Dermis microvascular lymphatic vessel endothelial cell (primary cell): Measurements from ENCODE around the gene UQCRC1. TPM values are rescaled to one million over a fixed set of nuclear protein-coding genes. Genes with fewer than 3 reads are reported as not detected.

Experiments used
- DNase-seq, 2 donors: peaks; one replicate each; pipeline versions ENCODE4 v3.0.0 to v3.0.0-alpha.2; 2010; ENCODE audit warnings: low read depth in 2 of 2
- total RNA-seq: library from RNA; depleted of rRNA; stranded (reverse); fragments of >200 nt; gene quantifications from 2 replicates; pipeline ENCODE4 v1.2.1, GENCODE V29; 2014

The UQCRC1 gene
- total RNA-seq: 311 and 325 TPM in 2 replicates

DNA sequence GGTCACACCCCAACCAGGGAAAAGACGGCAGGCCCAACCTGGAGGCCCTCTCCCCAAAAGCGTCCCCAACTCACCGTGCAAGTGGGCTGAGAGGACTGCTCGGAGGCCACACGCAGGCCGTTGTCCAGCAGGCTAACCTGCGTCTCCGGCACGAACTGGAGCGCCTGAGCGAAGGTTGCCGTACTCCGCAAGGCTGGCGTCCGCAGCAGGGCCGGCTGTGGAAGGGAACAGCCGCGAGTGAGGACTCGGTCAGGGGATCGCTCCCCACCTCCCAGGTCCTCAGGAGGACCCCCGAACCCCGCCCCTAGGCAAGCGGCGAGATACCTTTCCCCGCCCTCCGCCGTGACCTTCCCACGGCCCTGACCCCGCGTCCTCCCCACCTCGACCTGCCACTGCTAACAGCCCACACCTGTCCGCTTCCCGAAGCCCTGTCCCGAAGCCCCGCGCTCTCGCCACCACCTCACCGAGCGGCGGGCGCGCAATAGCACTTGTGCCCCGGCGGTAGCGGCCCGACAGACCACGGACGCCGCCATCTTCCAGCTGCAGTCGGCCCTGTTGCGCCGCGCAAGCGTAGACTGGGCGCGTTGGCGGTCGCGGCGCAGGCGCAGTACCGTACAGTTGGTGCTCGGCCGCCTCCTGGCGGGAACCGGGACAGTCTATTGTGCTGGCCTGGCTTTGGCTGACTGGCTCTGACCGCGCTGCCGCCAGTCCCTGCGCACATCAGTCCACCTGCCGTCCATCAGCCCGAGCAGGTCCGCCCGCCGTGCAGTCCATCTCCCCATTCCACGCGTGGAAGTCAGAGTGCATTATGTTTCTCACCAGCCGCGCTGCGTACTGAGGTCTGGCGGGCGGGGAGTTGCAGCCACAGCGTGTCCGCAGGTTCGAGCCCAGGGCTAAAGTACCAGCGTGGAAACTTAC is at the start of gene UQCRC1:
Gene UQCRC1 (minus strand): TSS at position 559 of the 918 bp plus-strand sequence. CDS start 26 bp downstream, at position 533.
- DNase-seq: peak; percentile 89 to 94

DNA sequence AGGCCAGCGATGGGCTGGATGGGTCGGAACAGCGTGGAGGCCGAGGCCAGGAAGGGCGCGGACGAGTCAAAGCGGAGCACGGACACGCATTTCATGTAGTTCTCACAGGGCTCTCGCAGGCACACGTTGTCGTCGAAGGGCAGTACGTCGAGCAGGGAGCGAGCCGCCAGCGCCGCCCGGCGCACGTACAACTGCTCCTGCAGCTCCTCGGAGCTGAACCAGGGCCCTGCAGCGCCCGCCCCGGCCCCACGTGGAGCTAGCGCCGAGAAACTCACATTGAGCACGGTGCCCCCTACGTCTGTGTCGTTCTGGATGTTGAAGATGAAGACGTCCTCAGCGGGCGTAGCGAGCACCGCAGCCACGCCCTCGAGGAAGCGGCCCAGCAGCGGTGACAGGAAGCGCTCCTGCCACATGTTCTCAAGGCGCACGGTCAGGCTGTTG is 47.4 kb upstream of the UQCRC1 start:
- DNase-seq: no peak

DNA sequence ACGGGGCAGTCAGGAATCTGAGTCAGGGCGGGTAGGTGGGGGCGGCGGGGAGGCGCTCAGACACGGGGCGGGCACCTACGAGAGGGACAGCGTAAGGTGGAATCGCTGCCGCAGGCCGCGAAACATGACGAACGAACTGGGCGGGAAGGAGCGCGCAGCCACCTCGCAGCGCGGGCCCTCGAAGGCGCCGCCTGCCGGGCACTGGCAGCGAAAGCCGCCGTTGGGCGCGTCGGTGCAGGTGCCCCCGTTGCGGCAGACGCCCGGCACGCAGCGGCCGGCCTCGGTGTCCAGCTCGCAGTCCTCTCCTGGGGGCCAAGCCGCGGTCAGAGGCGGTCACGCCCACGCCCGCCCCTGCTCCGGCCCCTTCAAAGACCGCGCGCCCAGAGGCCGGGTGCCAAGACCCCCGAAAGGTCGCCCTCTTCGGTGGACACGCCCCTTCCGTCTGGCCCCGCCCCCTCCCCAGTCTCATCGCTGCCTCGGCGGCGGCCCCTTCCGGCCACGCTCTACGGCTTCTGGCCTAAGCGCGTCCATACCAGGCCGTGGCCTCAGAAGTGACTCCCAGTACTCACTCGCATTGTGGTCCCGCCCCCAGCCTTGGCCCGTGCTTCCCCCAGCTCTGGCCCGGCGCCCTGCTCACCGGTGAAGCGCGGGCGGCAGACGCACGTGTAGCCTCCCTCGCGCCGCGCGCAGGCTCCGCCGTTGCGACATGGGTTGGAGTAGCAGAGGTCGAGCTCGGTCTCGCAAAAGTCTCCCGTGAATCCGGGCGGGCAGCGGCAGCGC is 46.8 kb upstream of the UQCRC1 start:
- DNase-seq: peak; percentile 40 to 80

DNA sequence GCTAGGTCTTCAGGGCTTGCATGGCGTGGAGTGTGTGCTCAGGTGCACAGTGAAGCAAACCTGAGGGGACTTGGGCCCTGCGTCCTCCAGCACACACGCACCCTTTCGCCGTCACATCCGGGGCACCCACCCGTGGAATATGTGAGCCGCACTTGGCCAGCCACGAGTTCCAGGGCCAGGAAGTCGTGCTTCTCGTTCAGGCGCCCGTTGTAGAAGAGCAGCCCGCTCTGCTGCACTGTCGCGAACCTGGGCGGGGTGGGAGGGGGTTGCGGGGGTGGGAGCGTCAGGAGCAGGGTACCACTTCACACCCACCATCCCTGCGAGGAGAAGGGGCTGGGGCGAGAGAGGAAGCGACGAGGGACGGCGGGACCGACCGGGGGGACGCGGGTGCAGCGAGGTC is 46.2 kb upstream of the UQCRC1 start:
- no peak for DNase-seq

DNA sequence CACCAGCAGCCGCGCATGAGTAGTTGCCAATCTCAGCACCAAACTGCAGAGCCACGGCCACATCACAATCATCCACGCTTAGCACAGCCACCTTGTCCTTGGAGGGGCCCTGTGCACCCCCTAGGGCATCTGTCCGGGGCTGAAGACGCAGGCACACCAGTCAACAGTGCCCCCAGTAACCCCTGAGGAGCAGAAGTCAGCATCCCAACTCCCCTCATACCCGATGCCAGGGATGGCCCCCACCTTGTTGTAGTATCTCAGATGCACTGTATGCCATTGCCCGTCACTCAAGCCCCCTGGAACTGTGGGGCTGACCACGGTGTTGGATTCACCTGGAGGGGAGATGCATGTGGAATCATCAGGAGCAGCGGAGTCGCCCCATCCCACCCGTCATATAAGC is 45.6 kb upstream of the UQCRC1 start:
- no peak for DNase-seq

DNA sequence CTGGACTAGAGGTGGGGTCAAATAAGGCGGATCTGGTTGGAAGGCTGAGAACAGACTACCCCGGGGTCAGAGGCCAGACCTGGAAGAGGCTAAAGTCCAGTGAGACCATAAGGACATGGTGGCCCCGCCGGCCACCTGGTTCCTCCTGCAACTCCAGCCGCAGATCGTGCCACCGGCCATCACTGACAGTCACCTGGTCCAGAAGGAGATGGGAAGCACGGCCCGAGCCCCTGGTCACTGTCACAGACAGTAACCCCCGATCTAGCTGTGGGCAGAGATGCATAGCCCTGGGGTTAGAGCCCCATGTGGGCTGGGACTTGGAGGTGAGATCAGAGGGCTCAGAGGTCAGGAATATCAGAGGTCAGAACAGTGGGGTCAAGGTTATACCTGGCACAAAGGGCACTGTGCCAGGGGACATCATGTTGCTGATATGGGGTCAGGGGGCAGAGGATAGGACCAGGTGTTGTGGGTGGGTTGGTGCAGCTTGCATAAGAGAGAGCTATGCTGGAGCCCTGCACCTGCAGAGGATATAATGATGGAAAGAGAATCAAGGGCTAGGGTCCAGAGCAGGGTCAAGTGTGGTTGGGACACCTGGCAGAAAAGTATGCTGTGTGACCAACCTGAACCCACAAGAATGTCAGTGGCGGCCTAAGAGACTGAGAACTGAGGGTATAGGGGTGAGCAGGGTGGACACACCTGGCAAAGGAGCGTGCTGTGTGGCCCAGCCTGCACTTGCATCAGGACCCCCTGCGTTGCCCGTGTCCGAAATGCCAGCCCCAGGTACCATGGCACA is 43.7 kb upstream of the UQCRC1 start:
- no peak for DNase-seq

DNA sequence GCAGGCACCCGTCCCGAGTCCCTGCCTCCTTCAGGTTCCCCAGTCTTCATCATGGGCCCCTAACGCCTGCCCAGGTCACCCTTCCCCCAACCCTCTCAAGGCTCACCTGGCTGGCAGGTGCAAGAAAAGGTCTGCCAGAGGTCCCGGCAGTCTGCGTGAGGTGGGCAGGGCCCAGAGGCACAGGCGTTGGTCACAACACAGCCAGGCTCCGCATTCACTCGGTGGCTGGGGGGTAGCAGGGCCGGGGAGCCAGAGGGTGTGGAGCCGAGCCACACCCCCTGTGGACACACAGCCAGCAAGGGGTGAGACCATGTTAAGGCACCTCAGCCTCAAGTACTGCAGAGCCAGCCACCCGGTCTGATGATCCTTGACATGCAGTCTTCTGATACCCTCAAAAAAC is 42.3 kb upstream of the UQCRC1 start:
- DNase-seq: no peak

DNA sequence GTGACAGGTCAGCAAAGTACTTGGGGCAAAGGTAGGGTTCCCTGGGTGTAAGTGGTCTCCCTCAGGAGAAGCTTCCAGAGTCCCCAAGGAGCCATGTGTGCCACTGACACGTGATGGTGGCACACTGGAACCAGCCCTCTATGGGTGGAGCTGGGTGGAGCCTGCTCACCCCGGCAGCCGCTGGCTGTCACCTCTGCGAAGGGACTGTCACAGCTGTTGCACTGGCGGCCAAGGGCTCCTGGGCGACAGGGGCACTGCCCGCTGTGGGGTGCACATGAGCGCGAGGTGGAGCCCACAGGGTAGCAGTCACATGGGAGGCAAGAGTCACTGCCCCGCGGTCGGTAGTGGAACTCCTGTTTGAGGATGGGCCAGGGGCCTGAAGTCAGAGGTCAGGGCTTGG is 41.3 kb upstream of the UQCRC1 start:
- DNase-seq: no peak

DNA sequence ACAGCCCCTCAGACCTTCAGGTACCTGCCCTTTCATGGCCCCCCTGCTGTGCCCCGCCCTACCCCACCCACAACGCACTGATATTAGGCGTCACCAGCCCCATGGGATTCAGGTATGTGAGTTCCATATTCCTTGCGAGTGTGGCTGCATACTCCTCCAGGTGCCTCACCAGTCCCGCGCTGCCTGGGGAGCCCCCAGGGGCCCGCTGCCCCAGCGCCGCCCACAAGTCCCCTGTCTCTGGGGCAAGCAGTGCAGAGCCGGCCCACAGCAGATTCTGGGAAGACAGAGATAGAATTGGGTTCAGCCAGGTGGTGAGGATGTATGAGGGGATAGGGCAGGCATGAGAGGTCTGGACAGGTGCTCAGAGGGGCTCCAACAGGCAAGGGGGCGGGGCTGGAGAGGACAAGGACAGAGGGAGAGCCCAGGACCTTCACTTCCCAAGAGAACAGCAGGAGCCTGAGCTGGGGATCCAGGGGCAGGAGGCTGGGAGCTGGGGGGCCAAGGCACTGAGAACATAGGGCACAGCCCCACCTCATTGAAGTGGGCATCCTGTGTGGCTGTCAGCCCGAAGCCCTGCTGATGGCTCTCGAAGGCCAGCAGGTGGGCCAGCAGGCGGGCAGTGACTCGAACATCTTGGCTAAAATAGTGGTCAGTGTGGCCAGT is 38.9 kb upstream of the UQCRC1 start:
- DNase-seq: no peak

DNA sequence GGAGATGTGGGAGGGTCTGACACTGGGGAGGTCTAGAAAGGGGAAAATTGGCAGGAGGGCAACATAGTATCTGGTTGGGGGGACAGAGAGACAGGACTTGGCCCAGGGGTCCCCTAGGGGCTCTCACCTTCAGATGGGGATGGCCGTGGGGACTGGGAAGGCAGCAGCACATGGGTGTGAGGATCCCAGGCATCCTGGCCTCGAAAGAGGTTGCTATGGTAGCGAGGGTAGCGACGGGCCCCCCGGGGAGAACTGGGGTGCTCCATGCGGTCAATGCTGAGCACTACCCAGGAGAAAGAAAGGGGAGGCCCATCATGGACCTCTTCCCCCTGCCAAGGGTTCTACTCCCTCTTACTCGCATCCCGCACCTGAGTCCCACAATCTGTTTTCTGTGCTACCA is 38.3 kb upstream of the UQCRC1 start:
- DNase-seq: no peak

DNA sequence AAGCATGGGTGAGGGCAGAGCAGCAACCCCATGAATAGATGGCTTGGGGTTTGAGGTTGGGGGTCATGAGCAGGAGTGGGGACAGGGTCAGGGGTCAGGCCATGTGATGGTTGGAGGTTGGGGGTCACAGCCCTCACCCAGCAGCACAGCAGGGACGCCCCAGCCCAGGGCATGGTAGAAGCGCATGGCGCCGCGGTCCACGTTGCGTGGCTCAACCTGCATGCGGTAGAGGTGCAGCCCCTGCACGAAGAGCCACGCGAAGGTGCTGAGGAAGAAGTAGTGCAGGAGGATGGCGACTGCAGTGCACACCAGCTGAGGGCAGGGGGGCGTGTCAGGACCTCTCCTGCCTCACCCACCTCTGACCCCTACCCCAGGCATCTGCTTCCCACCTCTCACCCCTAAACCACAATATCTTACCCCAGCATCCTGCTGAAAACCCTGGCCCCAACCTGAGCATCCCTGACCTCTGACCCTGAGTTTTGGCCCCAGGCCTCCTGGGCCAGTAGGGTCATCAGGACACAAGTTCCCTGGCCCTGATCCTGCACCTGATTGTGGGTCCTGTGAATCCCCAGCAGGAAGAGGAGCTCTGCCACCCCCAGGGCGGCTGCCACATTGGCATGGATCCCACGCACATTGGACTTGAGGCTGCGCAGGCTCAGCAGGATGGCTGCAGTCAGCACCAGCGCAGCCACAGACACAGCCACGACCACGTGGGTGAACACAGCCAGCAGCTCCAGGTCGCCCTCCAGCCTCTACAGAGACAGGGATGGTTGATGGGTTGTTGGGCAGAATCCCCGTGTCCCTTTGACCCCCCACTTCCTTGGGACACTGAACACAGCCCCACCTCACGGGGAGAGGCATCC is 35.7 kb upstream of the UQCRC1 start:
- no peak for DNase-seq

DNA sequence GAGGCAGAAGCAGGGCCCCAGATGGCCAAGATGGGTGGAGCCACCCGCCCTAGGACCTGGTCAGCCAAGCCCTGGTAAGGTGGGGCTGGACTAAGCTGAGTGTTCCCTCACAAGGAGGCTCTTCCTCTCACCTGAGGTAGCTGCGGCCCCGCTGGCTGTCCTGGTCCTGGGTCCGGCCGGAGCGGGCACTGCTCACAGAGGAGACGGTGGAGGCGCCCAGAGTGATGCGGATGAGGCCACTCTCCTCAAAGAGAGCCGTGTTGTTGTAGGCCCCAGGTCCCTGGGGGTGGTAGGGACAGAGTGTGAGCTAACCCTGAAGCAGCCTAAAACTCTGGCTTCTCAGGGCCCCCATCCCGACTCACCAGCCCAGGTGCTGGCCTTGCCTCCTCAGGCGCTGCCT is 33.2 kb upstream of the UQCRC1 start:
- no peak for DNase-seq

DNA sequence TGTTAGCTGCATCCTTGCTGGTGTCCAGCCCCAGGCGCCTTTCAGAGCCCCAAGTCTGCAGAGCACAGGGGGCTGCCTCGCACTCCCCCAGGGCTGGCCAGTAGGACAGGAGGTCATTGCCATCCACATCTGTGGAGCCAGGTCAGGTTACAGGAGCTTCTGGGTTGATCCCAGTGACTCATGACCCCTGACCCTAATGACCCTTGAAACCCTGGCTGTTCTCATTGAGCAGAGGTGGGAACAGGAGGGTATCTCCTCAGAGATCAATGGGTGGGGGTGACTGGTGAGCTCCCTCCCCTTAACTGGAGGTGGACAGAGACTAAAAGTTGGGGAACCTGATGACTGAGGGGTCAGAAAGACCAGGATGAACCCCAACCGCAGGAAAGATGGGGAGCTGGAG is 31.9 kb upstream of the UQCRC1 start:
- DNase-seq: no peak

DNA sequence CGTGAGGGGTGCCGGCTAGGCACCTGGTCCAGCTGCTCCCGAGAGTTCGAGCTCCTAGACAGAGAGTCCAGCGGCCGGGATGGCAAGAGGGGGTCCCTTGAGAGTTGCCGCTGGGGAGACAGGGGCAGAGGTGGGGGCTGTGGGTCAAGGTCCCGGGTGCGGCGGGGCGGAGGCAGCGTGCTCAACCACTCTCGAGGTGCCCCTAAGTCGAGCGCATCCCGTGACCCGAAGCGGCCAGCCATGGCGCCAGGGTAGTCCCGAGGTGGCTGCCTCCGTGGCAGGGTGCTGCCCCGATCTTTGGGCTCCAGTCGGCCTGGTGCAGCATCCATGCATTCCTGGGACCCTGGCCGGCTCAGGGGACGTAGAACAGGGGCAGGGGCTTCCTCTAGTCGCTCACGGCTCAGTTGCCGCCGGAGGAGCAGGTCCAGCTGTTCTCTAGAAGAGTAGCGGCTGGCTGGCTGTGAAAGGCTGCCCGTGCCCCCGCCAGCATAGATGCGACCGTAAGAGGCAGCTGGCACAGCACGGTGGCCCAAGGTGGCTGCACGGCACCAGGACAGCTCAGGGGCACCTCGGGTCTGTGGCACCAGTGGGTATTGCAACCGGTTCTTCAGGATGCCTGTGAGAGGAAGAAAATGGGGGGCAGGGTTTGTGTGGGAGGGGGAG is 30.6 kb upstream of the UQCRC1 start:
- DNase-seq: no peak

DNA sequence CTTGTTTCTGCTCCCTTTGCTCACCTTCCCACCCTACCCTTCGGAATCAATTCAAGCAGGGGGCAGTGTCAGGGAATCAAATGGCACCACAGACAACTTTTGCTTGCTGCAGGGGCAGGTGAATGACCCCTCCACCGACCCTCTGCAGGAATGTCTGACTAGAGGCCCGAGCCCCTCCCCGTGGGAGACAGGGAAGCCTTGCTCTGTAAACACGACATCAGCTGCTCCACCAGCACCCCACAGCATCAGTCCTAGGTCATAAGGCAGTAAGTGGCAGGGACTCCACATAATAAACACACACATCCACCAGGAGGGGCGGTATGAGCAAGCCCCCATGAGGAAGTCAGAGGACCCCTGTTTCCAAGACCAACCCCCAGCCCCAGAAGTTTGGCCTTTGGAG is 27.9 kb upstream of the UQCRC1 start:
- DNase-seq: no peak

DNA sequence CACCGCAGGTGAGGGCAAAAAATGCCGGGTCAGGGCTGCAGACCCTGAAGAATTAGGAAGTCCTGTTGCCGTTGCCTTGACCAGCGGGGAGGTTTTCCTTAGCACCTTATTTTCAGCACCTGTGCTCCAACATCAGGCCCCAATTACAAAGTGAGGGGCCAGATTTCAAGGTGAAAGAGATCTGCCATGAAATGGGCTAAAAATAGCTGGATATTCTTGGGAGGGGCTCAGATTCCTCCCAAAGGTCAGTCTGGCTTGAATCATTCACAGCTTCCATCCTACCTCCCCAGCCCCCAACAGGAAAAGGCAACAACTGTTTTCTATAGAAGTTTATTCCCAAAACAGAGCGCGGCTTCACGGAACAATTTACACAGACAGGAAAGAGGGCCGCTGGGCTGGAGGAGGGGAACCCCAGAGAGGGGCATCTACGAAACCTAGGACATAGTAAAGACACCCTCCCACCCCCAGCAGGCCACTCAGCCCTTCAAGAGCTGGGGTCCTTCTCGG is 26.8 kb upstream of the UQCRC1 start:
- peak; percentile 12 to 18 for DNase-seq

DNA sequence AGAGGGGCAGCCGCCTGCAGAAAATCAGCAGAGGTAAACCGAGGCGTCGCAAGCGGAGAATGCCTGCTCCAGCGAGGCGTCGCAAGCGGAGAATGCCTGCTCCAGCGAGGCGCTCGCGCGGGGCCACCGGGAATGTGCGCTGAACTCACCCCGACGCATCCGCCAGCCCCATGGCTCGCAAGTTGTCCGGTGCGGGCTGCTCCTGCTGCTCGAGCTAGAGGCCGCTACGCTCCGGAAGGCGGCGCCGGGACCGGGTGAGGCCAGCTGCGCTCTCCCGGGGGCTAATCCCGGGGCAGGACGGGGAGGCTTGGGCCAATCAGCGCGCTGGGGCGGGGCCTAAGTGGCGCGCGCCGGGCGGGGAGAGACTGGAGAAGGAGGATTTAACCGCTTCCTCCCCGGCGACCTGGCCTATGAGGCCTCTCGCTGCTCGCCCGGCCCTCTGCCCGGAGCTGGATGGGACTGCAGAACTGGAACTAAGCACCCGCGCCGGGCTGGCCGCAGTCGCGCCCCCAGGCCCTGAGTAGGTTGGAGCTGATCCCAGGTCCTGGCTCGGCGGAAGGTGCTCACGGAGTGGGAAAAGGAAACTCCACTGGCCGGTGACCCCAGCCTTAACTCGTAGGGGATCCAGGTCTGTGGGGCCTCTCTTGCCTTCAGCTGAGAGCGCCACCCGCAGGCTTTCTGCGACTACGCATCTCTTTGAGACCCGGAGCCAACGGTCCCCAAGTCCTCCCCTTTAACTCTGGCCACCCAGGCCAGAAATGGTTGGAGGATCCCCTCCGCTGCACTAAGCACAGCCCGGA is 26.0 kb upstream of the UQCRC1 start, which contains the start of gene SLC26A6:
Gene SLC26A6 (minus strand): TSS at position 240 of the 800 bp plus-strand sequence. CDS start 68 bp downstream, at position 172.
- peak; percentile 81 to 97 for DNase-seq

DNA sequence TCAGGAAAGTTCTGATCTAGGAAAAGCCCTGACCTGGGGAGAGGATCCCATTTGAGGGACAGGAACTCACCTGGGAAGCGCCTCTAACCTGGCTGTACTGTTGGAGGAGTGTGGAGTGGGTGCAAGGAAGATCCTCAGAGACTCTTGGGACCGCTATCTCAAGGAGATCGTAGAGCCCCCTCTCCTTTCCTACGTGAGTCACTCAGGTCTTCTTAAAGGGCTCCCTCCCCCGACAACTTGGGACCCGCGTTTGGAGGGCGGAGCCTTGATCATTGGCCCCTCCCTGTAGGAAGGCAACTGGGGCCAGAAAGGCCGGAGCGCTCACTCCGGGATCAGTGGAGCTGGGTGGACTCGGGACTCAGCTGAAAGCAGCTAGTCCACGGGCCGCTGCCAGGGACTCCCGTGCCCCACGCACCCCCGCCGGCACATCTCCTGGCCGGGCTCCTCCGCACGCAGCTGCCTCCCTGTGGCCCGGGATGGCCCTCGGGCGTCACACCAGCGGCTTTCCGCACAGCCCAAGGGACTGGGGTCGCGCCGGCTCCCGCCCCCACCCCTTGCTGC is 25.3 kb upstream of the UQCRC1 start:
- peak; percentile 5 to 55 for DNase-seq
